HG03139 (cell line): Measurements from ENCODE around the gene DGKE.

Experiments used
- ATAC-seq: cut with Tn5 transposase; IDR thresholded peaks from one replicate; pipeline ENCODE4 v1.9.1; 2021; ENCODE audit not compliant: unreplicated experiment

DGKE gene

DNA sequence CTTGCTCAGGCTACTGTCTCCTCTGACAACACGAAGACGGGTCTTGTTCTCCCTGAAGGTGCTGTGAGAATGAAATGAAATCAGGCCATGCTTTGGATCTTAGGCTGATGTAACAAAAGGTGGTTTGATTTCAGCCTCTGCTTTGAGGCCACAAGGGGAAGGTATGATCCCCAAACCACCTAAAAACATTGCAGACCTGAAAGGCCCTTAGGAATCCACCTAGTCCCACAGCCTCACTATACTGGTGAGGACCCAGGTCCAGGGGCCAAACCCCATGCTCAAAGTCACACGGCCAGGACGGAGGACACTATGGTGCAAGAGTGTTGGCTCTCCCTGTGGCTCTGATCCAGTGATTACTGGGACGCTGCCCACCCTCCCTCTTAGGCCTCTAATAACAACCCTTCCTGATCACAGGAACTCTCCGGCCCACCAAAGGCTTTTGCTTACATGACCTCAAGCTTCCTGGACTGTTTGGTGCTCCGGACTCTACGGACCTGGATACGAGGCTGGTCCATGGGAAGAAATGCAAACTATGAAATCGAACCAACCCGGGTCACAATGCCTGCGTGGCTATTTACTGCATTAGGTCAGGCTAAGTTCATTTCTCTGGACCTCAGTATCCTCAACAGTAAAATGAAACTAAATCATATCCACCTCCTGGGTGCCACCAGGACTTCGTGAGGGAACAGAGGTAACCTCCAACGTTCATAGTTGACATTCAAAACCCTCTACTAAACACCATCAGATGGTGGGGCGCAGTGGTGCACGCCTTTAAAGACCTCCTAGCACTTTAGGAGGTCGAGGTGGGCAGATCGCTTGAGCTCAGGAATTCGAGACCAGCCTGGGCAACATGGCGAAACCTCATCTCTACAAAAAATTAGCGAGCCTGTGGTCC is 78.4 kb downstream of the DGKE start:
- ATAC-seq = no peak

DNA sequence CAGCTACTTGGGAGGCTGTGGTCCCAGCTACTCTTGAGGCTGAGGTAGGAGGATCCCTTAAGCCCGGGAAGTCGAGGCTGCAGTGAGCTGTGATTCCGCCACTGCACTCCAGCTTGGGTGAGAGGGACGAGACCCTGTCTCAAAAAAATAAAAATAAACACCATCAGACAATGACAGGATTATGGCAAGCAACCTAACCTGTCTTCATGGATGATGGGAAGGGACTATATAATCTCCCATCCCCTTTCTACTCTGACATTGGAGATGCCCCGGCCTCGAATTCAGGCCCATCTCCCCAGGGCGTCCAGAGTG is 79.0 kb downstream of the DGKE start:
- no peak for ATAC-seq

DNA sequence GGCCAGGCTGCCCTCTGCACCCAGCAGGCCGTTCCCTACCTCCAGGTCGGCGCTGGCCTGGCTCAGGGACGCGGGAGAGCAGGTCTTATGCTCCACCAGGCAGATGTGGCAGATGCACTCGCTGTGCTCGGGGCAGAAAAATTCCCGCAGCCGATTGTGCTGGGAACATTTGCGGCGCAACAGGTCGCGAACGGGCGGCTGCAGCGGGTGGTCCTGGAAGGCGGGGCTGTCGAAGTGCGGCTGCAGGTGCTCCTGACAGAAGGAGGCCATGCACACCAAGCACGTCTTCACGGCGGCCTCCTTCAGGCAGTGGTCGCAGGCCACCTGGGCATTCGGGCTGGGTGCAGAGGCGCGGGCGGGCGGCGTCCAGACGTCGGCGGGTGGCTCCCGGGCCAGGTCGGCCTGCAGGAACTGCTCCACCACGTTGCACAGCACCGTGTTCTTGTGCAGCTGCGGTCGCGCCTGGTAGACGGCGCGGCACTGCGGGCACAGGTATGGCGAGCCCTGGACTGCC is 79.5 kb downstream of the DGKE start:
- peak; percentile 31 for ATAC-seq

DNA sequence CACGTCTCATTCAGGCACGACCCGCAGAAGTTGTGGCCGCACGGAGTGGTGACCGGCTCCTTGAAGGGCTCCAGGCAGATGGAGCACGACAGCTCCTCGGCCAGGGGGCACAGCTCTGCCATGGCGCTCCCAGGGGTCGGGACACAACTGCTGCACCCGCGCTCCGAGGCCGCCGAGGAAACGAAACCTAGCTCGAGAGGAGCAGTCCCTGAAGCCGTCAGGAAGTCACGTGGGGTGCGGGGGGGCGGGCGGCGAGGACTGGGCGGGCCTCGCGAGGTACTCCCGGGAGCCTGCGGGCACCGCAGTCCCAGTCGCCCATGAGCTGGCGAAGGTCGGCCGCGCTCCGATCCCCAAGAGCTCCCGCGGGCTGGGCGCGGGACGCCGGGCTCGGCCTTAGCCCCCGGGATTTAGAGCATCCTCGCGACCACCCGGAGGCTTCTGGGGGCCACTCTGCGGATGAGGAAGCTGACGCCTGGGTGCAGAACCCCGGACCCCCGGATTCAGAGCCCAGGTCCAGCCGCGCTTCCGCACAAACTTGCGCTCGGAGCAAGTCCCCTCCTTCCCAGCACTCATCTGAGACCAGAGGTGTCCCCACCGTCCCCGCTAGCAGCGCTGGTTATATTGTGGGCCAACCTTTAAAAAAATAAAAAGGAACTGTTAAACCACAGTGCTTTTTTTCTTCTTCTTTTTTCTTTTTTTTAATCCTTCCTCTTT is 80.1 kb downstream of the DGKE start, which contains the start of gene TRIM25:
Gene TRIM25, minus strand, starts transcription at position 183 of the 714 bp plus-strand sequence. Its CDS starts 61 bp downstream, at position 122.
- peak; percentile 73 for ATAC-seq

DNA sequence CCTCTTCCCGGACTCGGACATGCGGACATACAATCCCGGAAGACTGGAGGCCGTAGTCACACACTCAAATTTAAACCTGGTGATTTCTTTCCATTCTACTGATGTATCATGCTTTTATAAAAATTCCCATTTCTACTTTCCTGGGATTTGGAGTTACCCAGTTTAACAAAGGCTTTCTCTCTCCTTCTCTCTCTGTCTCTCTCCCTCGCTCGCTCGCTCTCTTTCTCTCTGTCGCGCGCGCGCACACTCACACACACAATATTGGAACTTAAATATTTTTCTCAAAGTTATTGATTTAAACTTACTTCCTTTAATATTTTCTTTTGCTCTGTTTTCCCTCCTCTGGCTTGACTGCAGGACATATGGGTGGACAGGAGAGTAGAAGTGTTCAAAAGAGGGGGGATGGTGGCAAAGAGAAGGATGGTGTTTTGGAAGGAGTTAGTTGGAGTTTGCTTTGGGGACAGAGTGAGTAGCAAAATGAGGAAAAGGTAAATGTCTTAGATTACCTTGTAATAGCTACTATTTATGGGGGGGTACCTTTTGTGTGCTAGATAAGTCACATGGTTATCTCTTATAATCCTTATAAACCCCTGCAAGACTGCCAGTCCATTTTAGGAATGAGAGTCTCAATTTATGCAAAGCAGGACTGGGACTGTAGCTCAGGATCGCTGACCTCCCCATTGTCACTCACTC is 80.8 kb downstream of the DGKE start:
- ATAC-seq = no peak

DNA sequence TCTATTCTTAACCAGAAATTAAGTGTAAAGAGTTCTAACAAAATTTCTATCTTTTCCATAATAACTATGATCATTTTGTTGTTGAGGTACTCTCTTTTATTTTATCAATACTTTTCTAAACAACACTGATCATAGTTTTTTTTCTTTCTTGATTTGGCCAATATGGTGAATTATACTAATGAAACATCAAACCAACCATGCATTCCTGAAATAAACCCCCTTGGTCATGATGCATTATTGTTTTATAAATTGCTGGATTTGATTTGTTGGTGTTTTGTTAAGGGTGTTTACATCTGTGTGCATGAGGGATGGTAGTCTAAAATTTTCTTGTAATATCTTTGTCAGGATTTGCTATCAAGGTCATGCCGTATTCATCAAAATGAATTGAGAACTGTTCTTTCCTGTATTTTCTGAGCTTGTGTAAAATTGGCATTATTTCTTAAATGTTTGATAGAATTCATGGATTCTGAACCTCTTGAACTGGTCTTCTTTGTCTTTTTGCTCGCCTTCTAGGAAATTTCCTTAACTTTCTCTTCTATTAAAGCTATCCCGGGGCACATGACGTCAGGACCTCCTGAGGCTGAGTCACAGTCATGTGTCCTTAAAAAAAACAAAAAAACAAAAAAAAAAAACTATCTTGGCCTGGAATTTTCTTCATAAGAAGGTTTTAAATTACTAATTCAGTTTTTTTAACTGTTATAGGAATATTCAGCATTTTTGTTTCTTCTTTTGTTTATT is 83.8 kb downstream of the DGKE start:
- no peak for ATAC-seq

DNA sequence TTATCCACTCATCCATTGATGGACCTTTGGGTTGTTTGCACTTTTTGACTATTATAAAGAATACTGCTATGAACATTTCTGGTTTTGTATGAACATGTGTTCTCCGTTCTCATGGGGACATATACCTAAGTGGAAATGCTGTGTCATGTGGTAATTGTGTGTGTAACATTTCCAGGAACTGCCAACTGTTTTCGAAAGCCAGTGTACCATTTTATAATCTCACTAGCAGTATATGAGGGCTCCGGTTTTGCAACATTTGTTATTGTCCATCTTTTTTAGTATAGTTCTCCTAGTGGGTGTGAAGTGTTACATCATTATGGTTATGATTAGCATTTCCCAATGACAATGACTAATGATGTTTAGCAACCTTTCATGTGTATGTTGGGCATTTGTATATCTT is 85.0 kb downstream of the DGKE start:
- no peak for ATAC-seq
